GM12878 (cell line): ENCODE measurements around the gene HM13. TPM values are rescaled to one million over a fixed set of nuclear protein-coding genes. Genes with fewer than 3 reads are reported as not detected.
A peak's percentile ranks its signal among the peaks of the same experiment; 100 is the strongest.

ENCODE experiments used
- ATAC-seq: fragments of 200-7000 bp; cut with Tn5 transposase; 3 replicates; pipeline ENCODE4 v1.9.1; 2020; ENCODE audit warnings: mild to moderate bottlenecking, moderate library complexity
- BruUV-seq: library from RNA; stranded (reverse); fragments of 400-500 nt; replicated peaks from 2 replicates; lab custom pipeline; 2021; lab: Mats Ljungman, UMichigan
- CTCF ChIA-PET: fragments of 300-600 bp; sonication (Branson Sonifier 250); formaldehyde crosslinking; extraction: SDS; loops from one replicate; lab custom pipeline; 2021; ENCODE audit warnings: inconsistent platforms; lab: Yijun Ruan, JAX
- POLR2A ChIA-PET: fragments of 350-600 bp; formaldehyde crosslinking; extraction: SDS; loops from one replicate; lab custom pipeline; 2021; ENCODE audit warnings: inconsistent platforms; lab: Charles Lee
- RAD21 ChIA-PET: fragments of 300-600 bp; sonication (Branson Sonifier 250); formaldehyde crosslinking; loops from one replicate; lab custom pipeline; 2023; ENCODE audit warnings: antibody characterized with exemption; ENCODE audit not compliant: unreplicated experiment; lab: Charles Lee
- SMC1A ChIA-PET: fragments of 300-600 bp; sonication (Branson Sonifier 250); formaldehyde crosslinking; loops from one replicate; lab custom pipeline; 2023; ENCODE audit not compliant: unreplicated experiment, uncharacterized antibody; lab: Charles Lee
- DNase-seq: peaks from one replicate; pipeline ENCODE4 v3.0.0-alpha.2; 2011; ENCODE audit warnings: low read depth, low spot score
- FAIRE-seq: peaks from 3 replicates; lab custom pipeline; 2011; peaks lifted over from hg19 to GRCh38; lab: Jason Lieb, UNC
- H2AFZ ChIP-seq: 2 replicates; pipeline ENCODE4 v1.6.0; 2011; ENCODE audit warnings: low read depth, low read length, control low read depth; ENCODE audit not compliant: control insufficient read depth
- H3K27ac ChIP-seq: 2 replicates; pipeline ENCODE4 v1.5.1; 2011; ENCODE audit warnings: control low read depth; ENCODE audit not compliant: control insufficient read depth, insufficient read depth
- H3K27me3 ChIP-seq, 2 experiments: replicated peaks in 1 of 2; 2 replicates each; pipeline versions ENCODE4 v1.6.0 to v1.6.1; 2011; ENCODE audit warnings: low read length in 1 of 2; ENCODE audit not compliant: control insufficient read depth in 2 of 2, insufficient read depth in 2 of 2
- H3K36me3 ChIP-seq, 2 experiments: 2 replicates each; pipeline ENCODE4 v1.5.1; 2011; ENCODE audit warnings: low read length in 1 of 2; ENCODE audit not compliant: control insufficient read depth in 2 of 2, insufficient read depth in 2 of 2
- H3K4me1 ChIP-seq: 2 replicates; pipeline ENCODE4 v1.6.1; 2011; ENCODE audit warnings: mild to moderate bottlenecking, low read length, moderate library complexity, mixed read lengths; ENCODE audit not compliant: control insufficient read depth, insufficient read depth
- H3K4me2 ChIP-seq: 2 replicates; pipeline ENCODE4 v1.6.0; 2011; ENCODE audit warnings: control low read depth; ENCODE audit not compliant: control insufficient read depth, insufficient read depth
- H3K4me3 ChIP-seq: fragments of 200-600 bp; sonication (generic); 2 replicates; pipeline ENCODE4 v1.5.1; 2016
- H3K79me2 ChIP-seq: 2 replicates; pipeline ENCODE4 v1.6.0; 2011; ENCODE audit warnings: low read length; ENCODE audit not compliant: control insufficient read depth, insufficient read depth
- H3K9ac ChIP-seq: 2 replicates; pipeline ENCODE4 v1.8.0; 2011; ENCODE audit warnings: low read length, control low read depth, mixed read lengths; ENCODE audit not compliant: control insufficient read depth, insufficient read depth
- H3K9me3 ChIP-seq: replicated peaks from 3 replicates; pipeline ENCODE4 v1.5.1; 2011; ENCODE audit warnings: mild to moderate bottlenecking, low read length; ENCODE audit not compliant: control insufficient read depth, insufficient read depth
- H4K20me1 ChIP-seq: 2 replicates; pipeline ENCODE4 v1.6.0; 2011; ENCODE audit not compliant: control insufficient read depth, insufficient read depth
- E4F1 ChIP-seq: fragments of 450-650 bp; IDR thresholded peaks from 2 replicates; pipeline ENCODE4 v1.6.1; 2018; ENCODE audit warnings: borderline replicate concordance, mild to moderate bottlenecking; ENCODE audit not compliant: partially characterized antibody
- KLF5 ChIP-seq: fragments of 450-650 bp; IDR thresholded peaks from 2 replicates; pipeline ENCODE4 v1.6.1; 2014; ENCODE audit warnings: mild to moderate bottlenecking; ENCODE audit not compliant: partially characterized antibody
- TCF7 ChIP-seq: IDR thresholded peaks from 2 replicates; pipeline ENCODE4 v1.6.1; 2014; ENCODE audit warnings: antibody characterized with exemption, borderline replicate concordance
- ZNF687 ChIP-seq: fragments of 450-650 bp; IDR thresholded peaks from 2 replicates; pipeline ENCODE4 v1.6.1; 2017; ENCODE audit warnings: mild to moderate bottlenecking, moderate library complexity
- WGBS: methylation state at CpG from one replicate; pipeline ENCODE4 v1.1.6; 2016; ENCODE audit warnings: low lambda C conversion rate; ENCODE audit not compliant: insufficient replicate concordance, insufficient coverage; ENCODE audit errors: missing lambda C conversion rate; 5-methylcytosine and 5-hydroxymethylcytosine counted together
- in situ Hi-C: fragments of 300-500 bp; cut with MboI; formaldehyde crosslinking; loops from 9 replicates; pipeline ENCODE4 v1.14.3; 2018; ENCODE audit warnings: mixed read lengths
- intact Hi-C: fragments of 100-400 bp; cut with micrococcal nuclease; formaldehyde crosslinking; loops from one replicate; pipeline ENCODE4 v1.14.2; 2022; ENCODE audit not compliant: unreplicated experiment
- polyA plus RNA-seq, 11 experiments: library from polyadenylated mRNA; depleted of rRNA in 4 of 11; unstranded in 6 of 11; stranded (reverse) in 5 of 11; fragments of >200 nt; fragmentation: Nextera tagmentation in 4 of 11; fragmentation: Illumina TruSeq in 1 of 11; extraction: Ambion mirVana in 4 of 11; extraction: Trizol in 1 of 11; gene quantifications; 1 replicate in 1 of 11; 2 replicates in 10 of 11; pipeline versions ENCODE4 v1.2.1 to v1.2.3, GENCODE V29; 2011 to 2016; ENCODE audit warnings: inconsistent platforms in 2 of 11, missing spikeins in 2 of 11, low read depth in 1 of 11
- total RNA-seq, 4 experiments: library from RNA; depleted of rRNA in 3 of 4; stranded (reverse); fragments of >200 nt in 3 of 4; fragmentation: Illumina TruSeq in 1 of 4; extraction: Trizol in 1 of 4; gene quantifications; 2 replicates each; pipeline versions ENCODE4 v1.2.1 to v1.2.3, GENCODE V29; 2013 to 2021

HM13 gene
- total and polyA plus RNA-seq, 10 of the 15 experiments (the other 5 are each of a cell fraction or from before 2014, with no cell fraction given): 4.8 to 185 (median 81.7) TPM

GRCh38 chr20:31474758-31475427 is 39.3 kb upstream of the HM13 start, which contains the start of the genes DEFB124 and REM1:
Gene DEFB124 (minus strand): TSS chr20:31475127. CDS start chr20:31473013, 2,114 bp downstream.
Gene REM1 (plus strand): TSS chr20:31475288. CDS start chr20:31476446, 1,158 bp downstream.
- CTCF ChIA-PET: interaction anchor here (1.5 to 2.7 kb wide), 2 partner anchors 14 to 28 kb away, joined by 5 to 18 read pairs; no protein-coding TSS in a partner anchor
- Histone ChIP-seq H3K9ac (no peak within 1 kb of the TSS), H3K79me2 (no peaks in the 10 kb centered on the region), H3K9me3 (no peaks in the 10 kb centered on the region), H3K4me2 (0 out of 2 replicates have a peak within 1 kb of the TSS, but pooled peaks have one; percentile 9), H3K36me3 (no peaks in the 10 kb centered on the region), H2AFZ (no peak within 1 kb of the TSS), H3K27me3 (peaks cover 10 to 13% of the 10 kb centered on the region in 2 experiments), H3K4me1 (peaks cover 4% of the 10 kb centered on the region), H3K4me3 (no peak within 1 kb of the TSS), H4K20me1 (no peaks in the 10 kb centered on the region), H3K27ac (no peak within 1 kb of the TSS)
- ATAC-seq (no peak; the same call in 2 of the 3 replicates), DNase-seq (no peak), FAIRE-seq (no peak)
- POLR2A ChIA-PET: no interaction called here
- no peak for TF ChIP-seq E4F1
- TF ChIP-seq KLF5: no peak
- TF ChIP-seq ZNF687: no peak
- TF ChIP-seq TCF7: no peak
- SMC1A ChIA-PET: interaction anchor here (1.0 kb wide), 1 partner anchor 28 kb away, joined by 3 read pairs; no protein-coding TSS in a partner anchor
- 19% methylated on average over 23 of the region's 33 CpGs for WGBS
- BruUV-seq: no TSS peak
- intact Hi-C loops: no loop called here
- in situ Hi-C loops: no loop called here
- RAD21 ChIA-PET: interaction anchor here (1.4 kb wide), 1 partner anchor 28 kb away, joined by 5 read pairs; no protein-coding TSS in a partner anchor
